Upper lobe of left lung (tissue), 6 donors: ENCODE data around the gene AURKA. TPM values are rescaled to one million over a fixed set of nuclear protein-coding genes. Genes with fewer than 3 reads are reported as not detected.

Source experiments
- ATAC-seq, 2 donors: fragments of 200-7000 bp; cut with Tn5 transposase; one replicate each; pipeline ENCODE4 v1.9.1; 2022; ENCODE audit warnings: mild to moderate bottlenecking in 2 of 2, moderate library complexity in 2 of 2; ENCODE audit not compliant: low FRiP score in 2 of 2
- DNase-seq, 2 donors: peaks; one replicate each; pipeline ENCODE4 v3.0.0-alpha.2; 2019 to 2020
- H3K27ac ChIP-seq, 4 donors: fragments of 200-600 bp; sonication (generic); one replicate each; pipeline ENCODE4 v1.5.1; 2016 to 2019
- H3K27me3 ChIP-seq, 4 donors: fragments of 200-600 bp; sonication (generic); one replicate each; pipeline ENCODE4 v1.5.1; 2017 to 2019
- H3K36me3 ChIP-seq, 4 donors: fragments of 200-600 bp; sonication (generic); one replicate each; pipeline ENCODE4 v1.5.1; 2016 to 2019
- H3K4me1 ChIP-seq, 4 donors: fragments of 200-600 bp; sonication (generic); one replicate each; pipeline ENCODE4 v1.5.1; 2018 to 2019
- H3K4me3 ChIP-seq, 4 donors: fragments of 200-600 bp; sonication (generic); one replicate each; pipeline ENCODE4 v1.5.1; 2017 to 2019; ENCODE audit warnings: mild to moderate bottlenecking in 2 of 4, moderate library complexity in 1 of 4
- H3K9me3 ChIP-seq, 4 donors: fragments of 200-600 bp; sonication (generic); one replicate each; pipeline ENCODE4 v1.5.1; 2018 to 2019
- CTCF ChIP-seq, 6 experiments: fragments of 450-650 bp in 4 of 6; fragments of 200-600 bp in 2 of 6; sonication (generic) in 2 of 6; IDR thresholded peaks; one replicate each; pipeline ENCODE4 v1.5.1; 2016 to 2019; ENCODE audit warnings: antibody characterized with exemption in 6 of 6
- EP300 ChIP-seq, 4 donors: sonication (generic); formaldehyde crosslinking; IDR thresholded peaks; one replicate each; pipeline ENCODE4 v1.5.1; 2017; ENCODE audit warnings: antibody characterized with exemption in 4 of 4, control low read depth in 2 of 4
- POLR2A ChIP-seq, 4 donors: fragments of 450-650 bp; IDR thresholded peaks; one replicate each; pipeline ENCODE4 v1.5.1; 2016 to 2017; ENCODE audit warnings: antibody characterized with exemption in 4 of 4, mild to moderate bottlenecking in 2 of 4
- POLR2AphosphoS5 ChIP-seq, 2 donors: sonication (generic); formaldehyde crosslinking; IDR thresholded peaks; one replicate each; pipeline ENCODE4 v1.5.1; 2017; ENCODE audit warnings: antibody characterized with exemption in 2 of 2
- WGBS, 2 donors: methylation state at CpG; one replicate each; pipeline ENCODE4 v1.1.5; 2017 to 2018; 5-methylcytosine and 5-hydroxymethylcytosine counted together
- total RNA-seq, 6 donors: library from RNA; depleted of rRNA in 4 of 6; stranded (reverse); fragments of >200 nt in 4 of 6; gene quantifications; one replicate each; pipeline versions ENCODE4 v1.1.0 to v1.2.1, GENCODE V29; 2016 to 2021
- donor health status: DM: no; HTN: no; CAD: no; lungs with moderate emphysema.
- donor health status: DM: no; HTN: yes; CAD: no; lungs with severe emphysema.

AURKA gene
- total RNA-seq, 6 donors from 2014 or later, result 0.44 to 3.9 (median 3.3) TPM; not detected in 1

- Histone ChIP-seq H3K4me1 (peaks cover 9 to 22% (median 16%) of the 10 kb centered on the region in 4 donors), H3K27ac (peak within 1 kb of the TSS; percentile 74 to 86 (median 82)), H3K9me3 (no peaks in the 10 kb centered on the region), H3K4me3 (peak within 1 kb of the TSS; percentile 81 to 100 (median 96)), H3K36me3 (no peaks in the 10 kb centered on the region), H3K27me3 (no peaks in the 10 kb centered on the region)
- TF ChIP-seq EP300 (IDR thresholded peaks at IDR 0.05) (no peak), POLR2AphosphoS5 (IDR thresholded peaks at IDR 0.05) (peak; percentile 18 to 73), POLR2A (IDR thresholded peaks at IDR 0.05) (peak in 2 of 4 donors; percentile 39 to 71), CTCF (IDR thresholded peaks at IDR 0.05) (no peak)
- ATAC-seq (peak; percentile 95 to 98), DNase-seq (peak; percentile 93 to 97)
- WGBS, 2 donors, result 1 to 4% methylated on average over 6 to 22 of the region's 63 CpGs
Observed at GRCh38 chr20:56358600-56359211, 33.3 kb downstream of the AURKA start, which contains the start of gene FAM210B. Gene FAM210B (plus strand): TSS chr20:56358974. CDS start chr20:56359006, 32 bp downstream.

GRCh38 chr20:56358070-56358469, 33.9 kb downstream of the AURKA start:
- DNase-seq, result no peak
- no peak for TF ChIP-seq POLR2AphosphoS5 (IDR thresholded peaks at IDR 0.05)
- TF ChIP-seq EP300 (IDR thresholded peaks at IDR 0.05), result no peak
- TF ChIP-seq CTCF (IDR thresholded peaks at IDR 0.05), result no peak
- no peak for TF ChIP-seq POLR2A (IDR thresholded peaks at IDR 0.05)
- Histone ChIP-seq H3K27ac (no peak overlapping the region), H3K27me3 (no peaks in the 10 kb centered on the region), H3K4me1 (peaks cover 9 to 20% (median 16%) of the 10 kb centered on the region in 4 donors), H3K36me3 (no peaks in the 10 kb centered on the region), H3K9me3 (no peaks in the 10 kb centered on the region), H3K4me3 (peak overlapping the region in 3 of 4 donors; percentile 81 to 100 (median 99))
- ATAC-seq, result no peak
- WGBS, 2 donors, result 62 to 67% methylated on average over 6 of the region's 6 CpGs

GRCh38 chr20:56353356-56353755, 38.7 kb downstream of the AURKA start:
- Histone ChIP-seq H3K27me3 (no peaks in the 10 kb centered on the region), H3K36me3 (no peaks in the 10 kb centered on the region), H3K4me1 (peaks cover 0 to 2% (median 0%) of the 10 kb centered on the region in 4 donors), H3K4me3 (no peak overlapping the region), H3K27ac (no peak overlapping the region), H3K9me3 (no peaks in the 10 kb centered on the region)
- DNase-seq (no peak), ATAC-seq (no peak)
- WGBS, 2 donors, result 85 to 94% methylated on average over 4 of the region's 4 CpGs
- no peak for TF ChIP-seq EP300 (IDR thresholded peaks at IDR 0.05)
- no peak for TF ChIP-seq POLR2AphosphoS5 (IDR thresholded peaks at IDR 0.05)
- TF ChIP-seq CTCF (IDR thresholded peaks at IDR 0.05), result no peak
- TF ChIP-seq POLR2A (IDR thresholded peaks at IDR 0.05), result no peak

DNA sequence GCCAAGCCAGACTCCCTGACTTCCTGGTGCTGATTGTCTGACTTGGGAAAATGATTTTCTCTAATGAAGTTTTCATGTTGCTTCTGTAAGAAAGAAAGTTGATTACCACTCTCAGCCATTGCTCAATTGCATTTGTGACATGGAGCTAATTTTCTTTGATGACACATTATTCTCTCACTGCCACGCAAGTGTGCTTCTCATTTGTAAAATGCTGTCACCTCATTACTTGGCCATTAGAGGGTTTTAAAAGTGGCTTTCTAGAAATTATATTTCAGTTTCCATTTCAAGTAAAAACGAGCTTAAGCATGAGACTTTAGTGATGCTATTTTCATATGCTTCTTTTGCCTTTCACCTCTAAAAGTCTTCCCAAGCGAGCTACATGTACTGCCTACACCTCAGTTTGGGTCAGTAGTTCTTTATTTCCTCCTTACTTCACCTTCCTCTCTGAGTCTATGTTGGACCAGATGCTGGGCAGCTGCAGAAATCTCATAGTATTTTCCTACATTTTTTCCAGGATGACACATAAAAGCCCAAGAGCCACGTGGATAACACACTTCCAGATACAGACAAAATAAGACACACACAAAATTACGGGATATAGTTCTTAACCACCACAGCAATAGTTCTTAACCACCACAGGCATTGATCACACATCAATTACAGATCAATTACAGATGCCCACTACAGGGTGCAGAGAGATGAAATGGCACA, 39.5 kb downstream of the AURKA start:
- H3K9me3 ChIP-seq, result no peaks in the 10 kb centered on the region
- H3K27me3 ChIP-seq, result no peaks in the 10 kb centered on the region
- no peak for ATAC-seq
- no peak for TF ChIP-seq POLR2A (IDR thresholded peaks at IDR 0.05)
- no peak for TF ChIP-seq EP300 (IDR thresholded peaks at IDR 0.05)
- TF ChIP-seq CTCF (IDR thresholded peaks at IDR 0.05), result no peak
- TF ChIP-seq POLR2AphosphoS5 (IDR thresholded peaks at IDR 0.05), result no peak
- no peak overlapping the region for H3K27ac ChIP-seq
- H3K4me1 ChIP-seq, result peaks cover 0 to 5% (median 0%) of the 10 kb centered on the region in 4 donors
- H3K36me3 ChIP-seq, result no peaks in the 10 kb centered on the region
- H3K4me3 ChIP-seq, result no peak overlapping the region
- DNase-seq, result no peak
- WGBS, 2 donors, result 69 to 73% methylated on average over 5 of the region's 5 CpGs
